H9 (cell line): ENCODE measurements around the gene RAB5IF. TPM values are rescaled to one million over a fixed set of nuclear protein-coding genes. Genes with fewer than 3 reads are reported as not detected.

Experiments
- DNase-seq: peaks from one replicate; pipeline ENCODE4 v3.0.0-alpha.2; 2017
- H2AFZ ChIP-seq: one replicate; pipeline ENCODE4 v1.6.1; 2013; ENCODE audit warnings: mild to moderate bottlenecking, low read length, control low read depth, moderate library complexity
- H2AK5ac ChIP-seq: 2 replicates; pipeline ENCODE4 v1.6.1; 2013; ENCODE audit warnings: low read length, control low read depth, mixed read lengths; ENCODE audit not compliant: insufficient read length
- H2BK120ac ChIP-seq: one replicate; pipeline ENCODE4 v1.6.1; 2013; ENCODE audit warnings: low read depth, mild to moderate bottlenecking, low read length, control low read depth, inconsistent platforms; ENCODE audit not compliant: poor library complexity, severe bottlenecking
- H2BK12ac ChIP-seq: 2 replicates; pipeline ENCODE4 v1.6.1; 2013; ENCODE audit warnings: low read length, control low read depth, mixed read lengths, low read depth; ENCODE audit not compliant: insufficient read length
- H2BK15ac ChIP-seq: 2 replicates; pipeline ENCODE4 v1.6.1; 2013; ENCODE audit warnings: low read depth, low read length, control low read depth
- H2BK20ac ChIP-seq: one replicate; pipeline ENCODE4 v1.6.1; 2013; ENCODE audit warnings: low read depth, mild to moderate bottlenecking, low read length, control low read depth, inconsistent platforms; ENCODE audit not compliant: poor library complexity, severe bottlenecking
- H2BK5ac ChIP-seq: 2 replicates; pipeline ENCODE4 v1.6.1; 2013; ENCODE audit warnings: low read length, control low read depth, mixed read lengths; ENCODE audit not compliant: insufficient read length
- H3K14ac ChIP-seq: 2 replicates; pipeline ENCODE4 v1.6.1; 2013; ENCODE audit warnings: low read length, control low read depth; ENCODE audit not compliant: insufficient read depth
- H3K18ac ChIP-seq: 2 replicates; pipeline ENCODE4 v1.6.1; 2013; ENCODE audit warnings: low read depth, mild to moderate bottlenecking, mixed read lengths, low read length, control low read depth; ENCODE audit not compliant: insufficient read length
- H3K23ac ChIP-seq: 2 replicates; pipeline ENCODE4 v1.6.1; 2013; ENCODE audit warnings: low read length, control low read depth, mixed read lengths, low read depth; ENCODE audit not compliant: insufficient read length
- H3K23me2 ChIP-seq: 2 replicates; pipeline ENCODE4 v1.6.1; 2013; ENCODE audit warnings: low read depth, mild to moderate bottlenecking, mixed read lengths, low read length, control low read depth; ENCODE audit not compliant: insufficient read length, poor library complexity, severe bottlenecking
- H3K27ac ChIP-seq: 2 replicates; pipeline ENCODE4 v1.5.1; 2013; ENCODE audit warnings: low read length, control low read depth, mixed read lengths, low read depth; ENCODE audit not compliant: insufficient read length
- H3K27me3 ChIP-seq: 2 replicates; pipeline ENCODE4 v1.6.1; 2013; ENCODE audit warnings: low read length, control low read depth, inconsistent platforms; ENCODE audit not compliant: insufficient read depth
- H3K4ac ChIP-seq: 2 replicates; pipeline ENCODE4 v1.6.1; 2013; ENCODE audit warnings: low read depth, mild to moderate bottlenecking, control low read depth, inconsistent platforms, low read length, moderate library complexity
- H3K4me1 ChIP-seq: 2 replicates; pipeline ENCODE4 v1.6.1; 2013; ENCODE audit warnings: low read length, control low read depth, inconsistent platforms; ENCODE audit not compliant: insufficient read depth
- H3K4me2 ChIP-seq: 2 replicates; pipeline ENCODE4 v1.6.1; 2013; ENCODE audit warnings: low read length, control low read depth, mixed read lengths; ENCODE audit not compliant: insufficient read length, insufficient read depth
- H3K56ac ChIP-seq: 2 replicates; pipeline ENCODE4 v1.6.1; 2013; ENCODE audit warnings: low read depth, mild to moderate bottlenecking, mixed read lengths, low read length, control low read depth; ENCODE audit not compliant: insufficient read length
- H3K79me1 ChIP-seq: 2 replicates; pipeline ENCODE4 v1.6.1; 2013; ENCODE audit warnings: low read depth, mild to moderate bottlenecking, moderate library complexity, low read length, control low read depth, inconsistent platforms; ENCODE audit not compliant: insufficient read depth, poor library complexity, severe bottlenecking
- H3K79me2 ChIP-seq: 2 replicates; pipeline ENCODE4 v1.6.1; 2013; ENCODE audit warnings: low read length, control low read depth, inconsistent platforms; ENCODE audit not compliant: insufficient read depth
- H3K9ac ChIP-seq: 2 replicates; pipeline ENCODE4 v1.6.1; 2013; ENCODE audit warnings: low read length, control low read depth, mixed read lengths; ENCODE audit not compliant: insufficient read length; ENCODE audit errors: extremely low read depth
- H3K9me3 ChIP-seq: one replicate; pipeline ENCODE4 v1.6.1; 2013; ENCODE audit warnings: low read depth, low read length, inconsistent platforms; ENCODE audit not compliant: control insufficient read depth
- H3T11ph ChIP-seq: one replicate; pipeline ENCODE4 v1.6.1; 2013; ENCODE audit warnings: mild to moderate bottlenecking, low read length, control low read depth, inconsistent platforms
- H4K20me1 ChIP-seq: one replicate; pipeline ENCODE4 v1.6.1; 2013; ENCODE audit not compliant: control insufficient read depth, insufficient read length, insufficient read depth
- H4K5ac ChIP-seq: 2 replicates; pipeline ENCODE4 v1.6.1; 2013; ENCODE audit warnings: low read depth, mild to moderate bottlenecking, mixed read lengths, low read length, control low read depth; ENCODE audit not compliant: insufficient read length
- H4K8ac ChIP-seq: replicated peaks from 2 replicates; pipeline ENCODE4 v1.6.1; 2013; ENCODE audit warnings: low read length, control low read depth, mixed read lengths, low read depth; ENCODE audit not compliant: insufficient read length
- H4K91ac ChIP-seq: 2 replicates; pipeline ENCODE4 v1.6.1; 2013; ENCODE audit warnings: low read depth, mild to moderate bottlenecking, moderate library complexity, mixed read lengths, low read length, control low read depth; ENCODE audit not compliant: insufficient read length
- H3K27ac Mint-ChIP-seq, 3 experiments: 2 replicates in 2 of 3; 3 replicates in 1 of 3; pipeline ENCODE4 v1.8.0; 2020 to 2021; ENCODE audit warnings: mixed read lengths in 3 of 3, mild to moderate bottlenecking in 1 of 3, moderate library complexity in 1 of 3
- H3K27me3 Mint-ChIP-seq: 2 replicates; pipeline ENCODE4 v1.8.0; 2021; ENCODE audit warnings: low read depth, mild to moderate bottlenecking, moderate library complexity, mixed read lengths
- H3K36me3 Mint-ChIP-seq, 3 experiments: 2 replicates in 2 of 3; 3 replicates in 1 of 3; pipeline ENCODE4 v1.8.0; 2020 to 2021; ENCODE audit warnings: low read depth in 3 of 3, mixed read lengths in 3 of 3; ENCODE audit not compliant: insufficient read depth in 1 of 3
- H3K4me1 Mint-ChIP-seq, 2 experiments: 2 replicates each; pipeline ENCODE4 v1.8.0; 2020; ENCODE audit warnings: mixed read lengths in 2 of 2
- H3K4me3 Mint-ChIP-seq, 2 experiments: 2 replicates in 1 of 2; 3 replicates in 1 of 2; pipeline ENCODE4 v1.8.0; 2020 to 2021; ENCODE audit warnings: mild to moderate bottlenecking in 2 of 2, mixed read lengths in 2 of 2, moderate library complexity in 1 of 2
- H3K9me3 Mint-ChIP-seq, 2 experiments: 2 replicates in 1 of 2; 3 replicates in 1 of 2; pipeline ENCODE4 v1.8.0; 2020; ENCODE audit warnings: mild to moderate bottlenecking in 2 of 2, mixed read lengths in 2 of 2, moderate library complexity in 1 of 2
- WGBS: extraction: QIAGEN DNeasy Blood & Tissue Kit; methylation state at CpG from one replicate; pipeline ENCODE4 v1.1.7; 2013; ENCODE audit warnings: missing lambda C conversion rate, low lambda C conversion rate, mixed read lengths; ENCODE audit not compliant: insufficient read length; ENCODE audit errors: extremely low coverage; 5-methylcytosine and 5-hydroxymethylcytosine counted together
- total RNA-seq: library from RNA; stranded (reverse); gene quantifications from 2 replicates; pipeline ENCODE4 v1.2.1, GENCODE V29; 2021
- TF ChIP-seq, protein P1 (sequence below): fragments of 200-600 bp; sonication (generic); conservative IDR thresholded peaks from 3 replicates; pipeline ENCODE4 v1.8.0; 2021; ENCODE audit warnings: antibody characterized with exemption, mild to moderate bottlenecking

RAB5IF gene
- total RNA-seq, 1 experiment from 2014 or later, result 96.5 TPM

GRCh38 chr20:36632147-36632486, 26.5 kb downstream of the RAB5IF start:
- Histone ChIP-seq H3K56ac (no peak overlapping the region), H3K4me1 (no peaks in the 10 kb centered on the region; the same call in 1 of the 2 replicates), H4K91ac (no peak overlapping the region), H4K8ac (no peak overlapping the region), H3K4ac (no peak overlapping the region), H3K18ac (no peak overlapping the region), H2BK20ac (no peak overlapping the region), H2BK15ac (no peak overlapping the region), H2BK12ac (no peak overlapping the region), H2BK5ac (no peak overlapping the region), H3K23me2 (no peaks in the 10 kb centered on the region), H3T11ph (no peak overlapping the region), H4K20me1 (no peaks in the 10 kb centered on the region), H3K27ac (no peak overlapping the region), H3K14ac (no peak overlapping the region), H4K5ac (no peak overlapping the region), H3K27me3 (no peaks in the 10 kb centered on the region), H2AFZ (no peak overlapping the region), H3K9me3 (no peaks in the 10 kb centered on the region), H3K23ac (no peak overlapping the region), H3K4me2 (no peak overlapping the region), H2AK5ac (no peak overlapping the region), H3K9ac (no peak overlapping the region), H2BK120ac (no peak overlapping the region), H3K79me1 (no peaks in the 10 kb centered on the region), H3K79me2 (no peaks in the 10 kb centered on the region)
- Mint-ChIP-seq H3K9me3 (no peaks in the 10 kb centered on the region), H3K27ac (peak overlapping the region in 1 of 3 experiments; percentile 34; a peak in 3 of 7 replicates), H3K4me1 (peaks cover 6 to 8% of the 10 kb centered on the region in 2 experiments; a peak in 3 of 4 replicates), H3K36me3 (no peaks in the 10 kb centered on the region), H3K4me3 (no peak overlapping the region), H3K27me3 (no peaks in the 10 kb centered on the region)
- no peak for DNase-seq
- no CpG with 5 or more reads among the region's 3 CpGs for whole genome bisulfite sequencing
- TF ChIP-seq, protein P1, sequence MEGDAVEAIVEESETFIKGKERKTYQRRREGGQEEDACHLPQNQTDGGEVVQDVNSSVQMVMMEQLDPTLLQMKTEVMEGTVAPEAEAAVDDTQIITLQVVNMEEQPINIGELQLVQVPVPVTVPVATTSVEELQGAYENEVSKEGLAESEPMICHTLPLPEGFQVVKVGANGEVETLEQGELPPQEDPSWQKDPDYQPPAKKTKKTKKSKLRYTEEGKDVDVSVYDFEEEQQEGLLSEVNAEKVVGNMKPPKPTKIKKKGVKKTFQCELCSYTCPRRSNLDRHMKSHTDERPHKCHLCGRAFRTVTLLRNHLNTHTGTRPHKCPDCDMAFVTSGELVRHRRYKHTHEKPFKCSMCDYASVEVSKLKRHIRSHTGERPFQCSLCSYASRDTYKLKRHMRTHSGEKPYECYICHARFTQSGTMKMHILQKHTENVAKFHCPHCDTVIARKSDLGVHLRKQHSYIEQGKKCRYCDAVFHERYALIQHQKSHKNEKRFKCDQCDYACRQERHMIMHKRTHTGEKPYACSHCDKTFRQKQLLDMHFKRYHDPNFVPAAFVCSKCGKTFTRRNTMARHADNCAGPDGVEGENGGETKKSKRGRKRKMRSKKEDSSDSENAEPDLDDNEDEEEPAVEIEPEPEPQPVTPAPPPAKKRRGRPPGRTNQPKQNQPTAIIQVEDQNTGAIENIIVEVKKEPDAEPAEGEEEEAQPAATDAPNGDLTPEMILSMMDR, result no peak
